ENCODE measurements around the gene LIPC.

DNA sequence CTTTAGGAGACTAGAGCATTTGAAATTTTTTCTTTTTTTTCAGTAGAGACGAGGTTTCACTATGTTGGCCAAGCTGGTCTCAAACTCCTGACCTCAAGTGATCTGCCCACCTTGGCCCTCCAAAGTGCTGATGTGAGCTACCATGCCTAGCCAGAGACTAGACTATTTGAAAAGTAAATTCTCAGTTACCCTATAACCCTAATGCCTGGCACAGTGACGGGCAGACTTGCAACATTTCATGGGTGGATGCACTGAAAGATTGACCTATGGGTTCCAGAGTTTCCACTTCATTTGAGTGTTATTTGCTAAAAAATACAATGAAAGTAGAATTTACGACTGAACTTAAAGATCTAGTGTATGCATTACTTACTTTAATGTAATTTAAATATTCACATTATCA is 45.7 kb upstream of the LIPC start:
- TF ChIP-seq, protein P1, sequence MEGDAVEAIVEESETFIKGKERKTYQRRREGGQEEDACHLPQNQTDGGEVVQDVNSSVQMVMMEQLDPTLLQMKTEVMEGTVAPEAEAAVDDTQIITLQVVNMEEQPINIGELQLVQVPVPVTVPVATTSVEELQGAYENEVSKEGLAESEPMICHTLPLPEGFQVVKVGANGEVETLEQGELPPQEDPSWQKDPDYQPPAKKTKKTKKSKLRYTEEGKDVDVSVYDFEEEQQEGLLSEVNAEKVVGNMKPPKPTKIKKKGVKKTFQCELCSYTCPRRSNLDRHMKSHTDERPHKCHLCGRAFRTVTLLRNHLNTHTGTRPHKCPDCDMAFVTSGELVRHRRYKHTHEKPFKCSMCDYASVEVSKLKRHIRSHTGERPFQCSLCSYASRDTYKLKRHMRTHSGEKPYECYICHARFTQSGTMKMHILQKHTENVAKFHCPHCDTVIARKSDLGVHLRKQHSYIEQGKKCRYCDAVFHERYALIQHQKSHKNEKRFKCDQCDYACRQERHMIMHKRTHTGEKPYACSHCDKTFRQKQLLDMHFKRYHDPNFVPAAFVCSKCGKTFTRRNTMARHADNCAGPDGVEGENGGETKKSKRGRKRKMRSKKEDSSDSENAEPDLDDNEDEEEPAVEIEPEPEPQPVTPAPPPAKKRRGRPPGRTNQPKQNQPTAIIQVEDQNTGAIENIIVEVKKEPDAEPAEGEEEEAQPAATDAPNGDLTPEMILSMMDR (IDR thresholded peaks at IDR 0.05), result no peak
- no peak for TF ChIP-seq ZFX (IDR thresholded peaks at IDR 0.05; ENCODE audit: borderline replicate concordance)
